Pancreas (tissue), 10 donors: ENCODE results near the gene RC3H2. TPM values are rescaled to one million over a fixed set of nuclear protein-coding genes. Genes with fewer than 3 reads are reported as not detected.

Source experiments
- ATAC-seq, 4 donors: fragments of 200-7000 bp; cut with Tn5 transposase; one replicate each; pipeline versions ENCODE4 v1.8.0 to v1.9.1; 2020; ENCODE audit warnings: mild to moderate bottlenecking in 4 of 4, moderate library complexity in 4 of 4
- DNase-seq, 6 donors: peaks; one replicate each; pipeline ENCODE4 v3.0.0-alpha.2; 2020
- FAIRE-seq: peaks from 2 replicates; lab custom pipeline; 2012; peaks lifted over from hg19 to GRCh38; lab: Jason Lieb, UNC
- H3K27ac ChIP-seq, 4 donors: fragments of 200-600 bp; sonication (generic); 1 replicate in 3 of 4; 2 replicates in 1 of 4; pipeline versions ENCODE4 v1.5.0 to v1.8.0; 2020
- H3K27me3 ChIP-seq, 4 donors: fragments of 200-600 bp; one replicate each; pipeline ENCODE4 v1.8.0; 2021
- H3K36me3 ChIP-seq, 3 donors: fragments of 200-600 bp; sonication (generic) in 1 of 3; one replicate each; pipeline versions ENCODE4 v1.5.0 to v1.8.0; 2020 to 2021
- H3K4me1 ChIP-seq, 3 donors: fragments of 200-600 bp; one replicate each; pipeline ENCODE4 v1.8.0; 2021
- H3K4me3 ChIP-seq, 4 donors: fragments of 200-600 bp; sonication (generic) in 2 of 4; one replicate each; pipeline versions ENCODE4 v1.5.0 to v1.8.0; 2020 to 2021
- H3K9me3 ChIP-seq, 4 donors: fragments of 200-600 bp; one replicate each; pipeline ENCODE4 v1.8.0; 2021
- CTCF ChIP-seq, 4 donors: fragments of 200-600 bp; sonication (generic) in 3 of 4; IDR thresholded peaks; one replicate each; pipeline versions ENCODE4 v1.5.0 to v1.8.0; 2021; ENCODE audit warnings: antibody characterized with exemption in 4 of 4
- WGBS, 2 donors: extraction: QIAGEN DNeasy Blood & Tissue Kit; methylation state at CpG; one replicate each; pipeline ENCODE4 v1.1.7; 2013; 5-methylcytosine and 5-hydroxymethylcytosine counted together
- intact Hi-C, 3 donors: fragments of 100-400 bp; cut with DNase I; formaldehyde crosslinking; loops; one replicate each; pipeline versions ENCODE4 v1.11.1 to v1.14.2; 2022
- polyA plus RNA-seq, 2 donors: library from polyadenylated mRNA; stranded (reverse); fragments of 200-250 nt; gene quantifications; one replicate each; pipeline ENCODE4 v1.2.3, GENCODE V29; 2013
- total RNA-seq, 6 donors: library from RNA; stranded (reverse); fragmentation: NEBNext Ultra II Directional in 4 of 6; extraction: Animal tissue kit (Norgen Biotek cat#: 25700) in 4 of 6; gene quantifications; one replicate each; pipeline versions ENCODE4 v1.2.1 to v1.2.4, GENCODE V29; 2021 to 2023
- donor health status: healthy with polysubstance abuse.
- donor health status: DM: no; HTN: no; CAD: no; lungs with moderate emphysema.
- donor health status: DM: no; HTN: no; CAD: no.
- donor health status: control.
- donor health status: control.
- donor health status: Bipolar disorder and iron deficiency.
- donor health status: DM: yes; HTN: yes; CAD: no.
- donor health status: DM: no; HTN: no; CAD: no.
- donor health status: DM: no; HTN: no; CAD: no.
- donor health status: DM: yes; HTN: yes; CAD: no.

Gene RC3H2
- total RNA-seq: 10 to 100 TPM; 10.9 to 18.7 (median 12.9) TPM
- polyA plus RNA-seq: 1 to 10 TPM; 4.1 to 5.4 TPM

GRCh38 chr9:122904823-122905710 is at the start of gene RC3H2:
Gene RC3H2 (minus strand): TSS chr9:122905359. CDS start chr9:122897509, 7,850 bp downstream.
- DNase-seq (peak; percentile 89 to 98 (median 98)), FAIRE-seq (peak; percentile 97), ATAC-seq (peak; percentile 95 to 99 (median 98))
- 0 to 1% methylated on average over 61 to 77 of the region's 77 CpGs for WGBS, 2 donors
- peak within 1 kb of the TSS; percentile 83 to 91 (median 88) for H3K4me3 ChIP-seq
- H3K36me3 ChIP-seq: peaks cover 0 to 8% (median 0%) of the 10 kb centered on the region in 3 donors
- peak within 1 kb of the TSS; percentile 70 to 91 (median 81) for H3K27ac ChIP-seq
- no peaks in the 10 kb centered on the region for H3K9me3 ChIP-seq
- intact Hi-C loops: no loop called here
- H3K4me1 ChIP-seq: peaks cover 8 to 15% (median 12%) of the 10 kb centered on the region in 3 donors
- no peak for TF ChIP-seq CTCF (IDR thresholded peaks at IDR 0.05)
- no peaks in the 10 kb centered on the region for H3K27me3 ChIP-seq

GRCh38 chr9:122954253-122954691 is 49.1 kb upstream of the RC3H2 start:
- no peak overlapping the region for H3K4me3 ChIP-seq
- intact Hi-C loops: no loop called here
- DNase-seq: no peak
- H3K9me3 ChIP-seq: no peaks in the 10 kb centered on the region
- TF ChIP-seq CTCF (IDR thresholded peaks at IDR 0.05): no peak
- no peak for FAIRE-seq
- no peaks in the 10 kb centered on the region for H3K36me3 ChIP-seq
- no peaks in the 10 kb centered on the region for H3K27me3 ChIP-seq
- H3K4me1 ChIP-seq: peaks cover 17 to 36% (median 20%) of the 10 kb centered on the region in 3 donors
- peak; percentile 57 to 87 (median 66) for ATAC-seq
- H3K27ac ChIP-seq: peak overlapping the region in 2 of 4 donors; percentile 43 to 64

GRCh38 chr9:122951056-122951455 is 45.9 kb upstream of the RC3H2 start:
- Histone ChIP-seq H3K27ac (no peak overlapping the region), H3K36me3 (no peaks in the 10 kb centered on the region), H3K27me3 (no peaks in the 10 kb centered on the region), H3K9me3 (no peaks in the 10 kb centered on the region), H3K4me1 (peaks cover 24 to 56% (median 35%) of the 10 kb centered on the region in 3 donors), H3K4me3 (no peak overlapping the region)
- DNase-seq (no peak), ATAC-seq (no peak), FAIRE-seq (no peak)
- WGBS, 2 donors: 95 to 100% methylated on average over 1 of the region's 1 CpG
- no peak for TF ChIP-seq CTCF (IDR thresholded peaks at IDR 0.05)
- intact Hi-C loops: no loop called here

- TF ChIP-seq CTCF (IDR thresholded peaks at IDR 0.05): no peak
- ATAC-seq (no peak), DNase-seq (no peak), FAIRE-seq (no peak)
- H3K27ac ChIP-seq: no peak overlapping the region
- H3K4me3 ChIP-seq: no peak overlapping the region
- WGBS, 2 donors: 87% methylated on average over 3 of the region's 3 CpGs
- intact Hi-C loops: no loop called here
- H3K9me3 ChIP-seq: no peaks in the 10 kb centered on the region
- H3K4me1 ChIP-seq: peaks cover 25 to 55% (median 36%) of the 10 kb centered on the region in 3 donors
- no peaks in the 10 kb centered on the region for H3K27me3 ChIP-seq
- H3K36me3 ChIP-seq: no peaks in the 10 kb centered on the region
Measured at GRCh38 chr9:122950263-122950662, 45.1 kb upstream of the RC3H2 start.
